ENCODE data around the gene HEYL.

Gene HEYL

DNA sequence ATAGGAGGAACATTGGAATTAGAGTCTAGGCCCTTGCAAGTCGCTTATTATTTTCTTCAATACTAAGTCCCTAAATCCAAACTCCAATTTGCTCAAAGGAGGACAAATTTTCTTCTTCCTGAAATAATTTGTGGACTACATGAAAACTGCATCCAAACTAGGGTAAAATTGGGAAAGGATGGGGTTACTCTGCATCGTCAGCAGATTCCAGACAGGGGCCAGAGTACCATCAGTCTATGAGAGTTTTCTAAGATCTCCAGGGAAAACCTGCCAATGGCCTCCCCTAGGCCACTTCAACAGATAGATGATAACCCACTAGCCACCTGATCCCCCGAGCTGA, 508 bp downstream of the HEYL start:
- no peak for DNase-seq (ENCODE audit: low read depth, low spot score)

DNA sequence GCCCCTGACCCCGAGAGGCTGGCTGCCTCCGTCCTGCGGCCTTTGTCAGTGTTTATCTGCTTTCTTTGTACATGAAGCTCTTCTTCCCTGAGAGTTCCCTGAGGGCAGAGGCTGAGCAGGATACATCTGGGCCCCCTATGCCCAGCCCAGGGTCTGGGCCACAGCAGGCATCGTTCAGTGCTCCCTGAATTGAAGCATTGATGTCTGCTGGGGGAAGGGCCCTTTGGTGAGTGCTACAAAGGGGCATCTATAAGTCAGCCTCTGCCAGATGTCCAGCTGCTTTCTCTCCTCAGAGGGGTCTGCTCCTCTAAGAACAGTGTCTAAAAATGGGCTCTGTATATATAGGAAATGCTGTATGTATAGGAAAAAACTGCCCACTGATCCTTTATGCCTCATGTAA, 2.1 kb downstream of the HEYL start:
- DNase-seq (ENCODE audit: low read depth, low spot score) = no peak

GRCh38 chr1:39635871-39636210, 3.6 kb downstream of the HEYL start:
- no peak for DNase-seq (ENCODE audit: low read depth, low spot score)

- DNase-seq (ENCODE audit: low read depth, low spot score) = no peak
Observed at GRCh38 chr1:39635205-39635870, 4.1 kb downstream of the HEYL start.

GRCh38 chr1:39633422-39633821, 6.0 kb downstream of the HEYL start:
- no peak for DNase-seq (ENCODE audit: low read depth, low spot score)

GRCh38 chr1:39632682-39633417, 6.6 kb downstream of the HEYL start:
- no peak for DNase-seq (ENCODE audit: low read depth, low spot score)

DNA sequence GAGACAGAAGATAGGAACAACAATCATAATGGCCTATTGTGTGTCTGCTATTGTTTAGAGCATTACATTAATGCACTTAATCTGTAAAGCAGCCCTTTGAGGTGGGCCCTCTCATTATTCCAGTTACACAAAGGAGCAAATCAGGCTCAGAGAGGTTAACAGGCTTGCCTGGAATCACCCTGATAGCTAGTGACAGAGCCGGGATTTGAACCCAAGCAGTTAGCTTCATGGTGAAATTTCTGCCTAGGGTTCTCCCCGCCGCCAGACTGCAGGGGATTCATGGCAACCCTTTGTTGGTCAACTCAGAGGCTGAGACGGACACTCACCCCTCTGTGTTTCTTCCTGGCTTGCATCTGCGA, 7.1 kb downstream of the HEYL start:
- DNase-seq (ENCODE audit: low read depth, low spot score) = no peak

- no peak for DNase-seq (ENCODE audit: low read depth, low spot score)
Observed at GRCh38 chr1:39631361-39632322, 7.8 kb downstream of the HEYL start.

DNA sequence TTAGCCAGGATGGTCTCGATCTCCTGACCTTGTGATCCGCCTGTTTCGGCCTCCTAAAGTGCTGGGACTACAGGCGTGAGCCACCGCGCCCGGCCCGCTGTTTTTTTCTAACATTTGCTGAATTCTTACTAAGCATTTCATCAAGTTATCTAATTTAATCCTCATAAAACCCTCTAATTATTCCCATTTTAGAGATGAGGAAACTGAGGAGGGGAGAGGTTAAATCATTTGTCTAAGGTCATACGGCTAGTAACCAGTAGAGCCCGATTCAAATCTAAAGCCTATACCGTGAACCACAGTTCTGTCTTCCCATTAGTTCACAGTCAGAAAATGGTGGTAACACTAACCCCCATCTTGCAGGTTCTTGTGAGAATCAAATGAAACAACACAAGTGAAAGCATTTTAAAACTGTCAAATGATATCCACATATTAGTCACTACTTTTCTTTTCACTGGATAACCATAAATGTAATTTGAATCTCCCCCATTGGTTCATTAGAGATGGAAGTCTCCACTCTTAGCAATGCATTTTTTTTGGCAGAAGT, 10.6 kb downstream of the HEYL start:
- no peak for DNase-seq (ENCODE audit: low read depth, low spot score)

- no peak for DNase-seq (ENCODE audit: low read depth, low spot score)
Observed at GRCh38 chr1:39626646-39627045, 12.8 kb downstream of the HEYL start.

GRCh38 chr1:39625462-39626273, 13.8 kb downstream of the HEYL start:
- DNase-seq (ENCODE audit: low read depth, low spot score) = no peak

DNA sequence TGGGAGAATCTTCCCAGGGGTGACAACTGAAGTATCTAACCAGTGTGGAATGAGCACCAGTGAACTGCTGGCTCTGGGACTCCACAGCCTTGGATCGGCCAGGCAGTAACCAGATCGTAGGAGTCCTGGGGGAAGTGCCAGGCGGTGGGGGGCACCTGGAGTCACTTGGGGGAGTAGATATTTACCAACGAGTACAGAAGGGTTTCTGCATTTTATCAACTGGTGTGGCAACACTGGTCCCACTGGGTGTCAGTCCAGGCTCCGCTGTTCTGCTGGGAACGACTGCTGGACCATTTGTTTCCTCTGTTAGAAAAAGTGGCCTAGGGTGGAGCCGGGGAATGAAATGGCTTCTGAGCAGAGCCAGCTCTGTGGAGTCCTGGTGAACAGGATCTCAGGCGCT, 14.4 kb downstream of the HEYL start:
- DNase-seq (ENCODE audit: low read depth, low spot score) = no peak

- no peak for DNase-seq (ENCODE audit: low read depth, low spot score)
Observed at GRCh38 chr1:39623053-39623452, 16.4 kb downstream of the HEYL start.

DNA sequence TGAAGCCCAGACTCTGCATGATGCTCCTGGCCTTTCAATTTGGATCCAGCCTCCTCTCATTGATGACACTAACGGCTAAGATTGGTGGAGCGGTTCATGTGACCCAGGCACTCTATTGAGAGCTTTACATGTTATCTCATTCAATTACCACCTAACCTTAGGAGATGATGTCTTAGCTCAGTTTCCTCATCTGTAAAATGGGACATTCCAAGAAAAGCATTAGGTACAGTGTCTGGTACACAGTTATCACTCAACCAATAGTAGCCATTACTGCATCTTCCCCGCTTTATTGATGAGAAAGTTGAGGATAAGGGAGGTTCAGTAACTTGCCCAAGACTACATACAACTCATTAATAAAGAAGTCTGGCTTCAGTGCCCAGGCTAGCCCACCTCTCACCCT, 17.0 kb downstream of the HEYL start:
- DNase-seq (ENCODE audit: low read depth, low spot score) = no peak

GRCh38 chr1:39620659-39621165, 18.7 kb downstream of the HEYL start:
- no peak for DNase-seq (ENCODE audit: low read depth, low spot score)

DNA sequence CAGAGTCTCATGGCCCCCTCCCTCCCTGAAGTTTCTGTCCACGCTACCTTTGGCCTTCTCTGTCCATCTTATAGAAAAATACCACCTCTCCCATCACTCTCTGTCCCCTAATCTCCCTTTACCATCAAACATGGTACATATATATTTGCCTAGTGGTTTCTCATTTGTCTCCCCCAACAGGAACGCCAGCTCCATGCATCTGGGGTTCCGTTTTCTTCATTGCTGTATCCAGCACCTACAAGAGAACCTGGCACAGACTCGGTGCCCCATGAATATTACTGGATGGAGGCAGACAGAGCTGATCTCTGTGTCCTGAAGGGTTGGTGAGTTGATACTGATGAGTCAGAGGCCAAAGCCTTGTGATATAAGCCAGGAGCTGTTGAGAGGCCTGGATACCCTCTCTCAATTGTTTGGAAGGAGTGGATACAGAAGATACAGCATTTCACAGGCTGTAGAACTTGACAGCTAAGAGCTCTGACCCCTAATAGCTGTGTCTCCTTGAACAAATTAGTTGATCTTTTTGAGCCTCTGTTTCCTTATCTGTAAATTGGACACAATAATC, 21.9 kb downstream of the HEYL start:
- DNase-seq (ENCODE audit: low read depth, low spot score) = no peak

- no peak for DNase-seq (ENCODE audit: low read depth, low spot score)
Observed at GRCh38 chr1:39615086-39615673, 24.3 kb downstream of the HEYL start.

DNA sequence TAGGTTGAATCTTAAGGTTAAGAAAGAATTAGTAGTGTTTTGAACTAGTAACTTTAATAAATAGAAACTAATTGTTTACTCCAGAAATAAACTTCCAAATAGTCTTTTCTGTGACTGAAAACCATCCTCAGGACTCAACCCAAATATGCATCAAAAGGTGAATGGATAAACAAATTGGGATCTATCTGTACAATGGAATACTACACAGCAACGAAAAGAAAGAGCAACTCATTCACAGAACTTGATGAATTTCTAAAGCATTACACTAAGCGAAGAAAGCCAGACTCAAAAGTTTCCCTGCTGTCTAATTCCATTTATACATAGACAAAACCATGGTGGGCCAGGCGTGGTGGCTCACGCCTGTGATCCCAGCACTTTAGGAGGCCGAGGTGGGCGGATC, 25.0 kb downstream of the HEYL start:
- DNase-seq (ENCODE audit: low read depth, low spot score) = no peak

DNA sequence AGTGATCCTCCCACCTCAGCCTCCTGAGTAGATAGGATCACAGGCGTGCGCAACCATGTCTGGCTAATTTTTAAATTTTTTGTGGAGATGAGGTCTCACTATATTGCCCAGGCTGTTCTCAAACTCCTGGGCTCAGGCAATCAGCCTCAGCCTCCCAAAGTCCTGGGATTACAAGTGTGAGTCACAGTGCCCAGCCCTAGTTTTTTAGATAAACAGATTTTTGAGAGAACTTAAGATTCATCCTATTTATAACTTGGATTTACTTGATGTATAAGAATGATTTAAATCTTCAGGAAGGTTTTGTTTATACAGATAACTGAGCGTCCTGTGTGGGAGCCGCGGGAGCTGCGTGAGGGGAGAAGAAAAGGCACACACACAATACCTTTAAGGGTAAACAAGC, 26.2 kb downstream of the HEYL start:
- no peak for DNase-seq (ENCODE audit: low read depth, low spot score)

- peak; percentile 59 for DNase-seq (ENCODE audit: low read depth, low spot score)
Observed at GRCh38 chr1:39609618-39610331, 29.7 kb downstream of the HEYL start.

All from activated CD4-positive, CD25-positive, alpha-beta regulatory T cell treated with anti-CD3 and anti-CD28 coated beads, Interleukin-2, amount 50 U/mL, for 16 hours (primary cell).